Kidney capillary endothelial cell (primary cell): ENCODE results near the gene SIK3.
"Not testable (repeated sequence)": the region's sequence is repeated elsewhere in the genome, so short reads cannot be mapped to it uniquely, and the experiment has no call there.

Experiments
- DNase-seq: peaks from one replicate; pipeline ENCODE4 v3.0.0-alpha.2; 2018; ENCODE audit warnings: low spot score

SIK3 gene

DNA sequence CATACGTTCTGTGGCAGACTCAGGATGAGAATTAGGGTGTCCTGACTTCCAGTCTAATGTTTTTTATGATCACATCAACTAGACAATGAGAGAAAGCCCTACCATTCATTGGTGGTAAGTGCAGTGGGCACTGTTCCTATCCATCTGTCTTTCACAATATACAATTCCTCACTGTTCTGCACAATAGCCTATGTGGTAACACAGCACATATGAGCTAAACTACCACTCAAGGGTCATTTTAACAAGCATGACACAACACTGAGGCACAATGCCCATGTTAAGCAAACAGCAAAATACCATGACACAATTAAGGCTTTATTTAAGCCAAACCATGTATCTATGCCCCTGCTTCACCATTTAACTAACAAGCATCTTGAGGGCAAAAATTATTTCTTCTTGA is 52.3 kb downstream of the SIK3 start:
- DNase-seq, result no peak

DNA sequence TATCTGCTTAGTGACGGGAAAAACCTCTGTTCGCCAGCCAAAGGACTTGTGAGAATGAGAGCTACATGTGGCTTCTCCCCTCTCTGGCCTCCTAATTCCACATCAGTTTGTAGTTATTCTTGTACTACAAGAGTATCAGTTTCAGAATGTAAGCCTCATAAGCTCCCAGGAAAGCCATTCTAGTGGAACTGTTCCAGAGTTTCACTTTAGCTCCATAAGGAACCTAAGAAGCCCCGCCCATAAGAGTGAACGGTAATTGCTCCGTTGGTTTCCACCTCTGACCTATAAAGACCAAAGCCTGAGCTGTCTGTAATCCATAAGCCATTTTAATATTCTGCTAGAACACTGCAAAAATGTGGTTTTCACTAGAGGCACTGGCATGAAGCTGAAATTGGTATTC is 53.0 kb downstream of the SIK3 start:
- DNase-seq, result no peak

DNA sequence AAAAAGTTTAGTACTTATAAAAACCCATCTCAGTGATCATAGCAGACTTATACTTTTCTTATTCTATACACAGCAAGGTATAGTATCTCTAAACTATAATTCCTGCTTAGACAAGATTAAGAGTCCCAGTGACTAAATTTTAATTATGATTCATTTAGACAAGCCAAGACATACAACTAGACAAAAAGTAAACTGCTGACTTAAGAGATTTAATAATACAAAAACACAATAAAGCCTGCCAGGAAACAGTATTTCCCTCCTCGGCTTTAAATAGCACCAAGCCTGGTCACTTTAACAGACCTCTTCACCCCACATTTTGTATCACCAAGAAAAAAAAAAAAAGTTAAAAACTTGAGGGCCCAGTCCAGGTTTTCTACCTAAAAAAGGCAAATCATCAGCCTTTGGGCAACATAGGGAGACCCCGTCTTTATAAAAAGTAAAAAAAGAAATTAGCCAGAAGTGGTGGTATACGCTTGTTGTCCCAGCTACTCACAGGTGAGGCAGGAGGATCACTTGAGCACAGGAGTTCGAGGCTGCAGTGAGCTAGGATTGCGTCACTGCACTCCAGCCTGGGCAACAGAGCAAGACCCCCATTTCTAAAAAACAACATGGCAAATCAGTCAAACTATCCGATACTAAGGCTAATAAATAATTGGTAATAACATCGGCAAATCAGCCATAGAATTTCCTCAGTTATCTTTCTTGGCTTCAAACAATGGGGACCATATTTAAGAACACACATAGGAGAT is 53.8 kb downstream of the SIK3 start:
- DNase-seq, result peak; percentile 16

DNA sequence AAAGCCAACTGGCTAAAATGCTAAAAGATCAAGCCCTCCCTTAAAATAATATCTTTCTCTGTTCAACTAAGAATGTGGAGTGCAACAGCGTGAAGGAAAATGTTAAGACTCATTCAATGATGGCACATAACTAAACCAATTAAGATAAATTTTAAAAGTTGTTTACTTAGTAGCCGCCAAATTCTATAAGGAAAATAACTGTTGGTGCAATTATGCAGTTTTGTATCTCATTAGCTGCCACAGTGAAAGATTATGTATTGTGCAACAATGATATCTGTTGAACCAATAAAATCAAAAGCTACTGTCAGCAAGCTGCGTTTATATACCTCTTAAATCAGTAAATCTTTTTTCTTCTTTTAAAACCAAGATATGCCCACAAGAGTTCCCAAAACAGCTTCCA is 55.5 kb downstream of the SIK3 start:
- DNase-seq, result no peak

DNA sequence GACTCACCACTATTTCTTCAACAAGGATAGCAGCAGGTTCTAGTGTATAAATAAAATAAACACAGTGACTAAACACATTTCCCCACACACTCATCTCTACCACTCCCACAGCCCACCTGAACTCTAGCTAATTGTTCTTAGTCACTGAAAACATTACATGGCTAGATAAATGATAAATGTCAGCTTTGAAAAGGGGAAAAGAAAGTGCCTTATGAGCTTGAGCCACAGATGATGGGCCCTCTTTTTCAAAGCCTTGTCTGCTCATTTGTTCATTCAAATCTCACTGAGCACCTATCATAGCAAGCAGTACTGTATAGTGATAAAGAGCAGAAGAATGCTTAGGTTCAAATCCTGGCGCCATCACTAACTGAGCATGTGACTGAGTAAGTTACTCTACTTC is 58.3 kb downstream of the SIK3 start:
- DNase-seq, result no peak

DNA sequence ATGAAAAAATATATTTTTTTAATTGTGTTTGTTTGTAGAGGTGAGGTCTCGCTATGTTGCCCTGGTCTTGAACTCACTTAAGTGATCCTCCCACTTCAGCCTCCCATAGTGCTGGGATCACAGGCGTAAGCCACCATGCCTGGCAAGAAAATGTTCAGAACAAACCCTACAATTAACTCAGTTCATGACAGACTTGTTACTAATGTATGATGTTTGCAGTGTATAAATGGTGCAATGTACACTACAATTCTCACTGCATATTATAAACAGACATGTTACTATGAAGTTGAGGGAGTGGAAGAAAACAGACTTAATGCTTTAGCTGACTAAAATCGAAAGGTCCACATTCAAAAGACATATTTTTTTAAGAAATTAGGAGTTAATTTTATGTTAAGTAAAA is 59.0 kb downstream of the SIK3 start:
- DNase-seq, result no peak

DNA sequence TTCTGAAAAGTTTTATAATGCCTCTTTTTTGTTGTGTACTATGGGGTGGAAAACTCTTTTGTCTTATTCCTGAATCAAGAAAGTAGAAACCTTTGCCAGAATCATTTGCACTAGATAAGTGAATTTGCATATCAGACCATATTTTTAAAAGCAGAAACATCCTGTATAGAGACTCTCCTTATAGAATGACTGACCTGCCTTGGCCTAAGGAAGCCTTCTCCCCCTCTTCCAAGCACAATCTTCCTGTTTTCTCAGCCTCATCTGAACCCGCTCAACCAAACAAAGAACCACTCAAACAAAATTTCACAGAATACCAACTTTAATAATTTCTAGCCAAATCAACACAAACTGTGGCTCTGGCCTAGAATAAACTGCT is 60.3 kb downstream of the SIK3 start:
- no peak for DNase-seq

DNA sequence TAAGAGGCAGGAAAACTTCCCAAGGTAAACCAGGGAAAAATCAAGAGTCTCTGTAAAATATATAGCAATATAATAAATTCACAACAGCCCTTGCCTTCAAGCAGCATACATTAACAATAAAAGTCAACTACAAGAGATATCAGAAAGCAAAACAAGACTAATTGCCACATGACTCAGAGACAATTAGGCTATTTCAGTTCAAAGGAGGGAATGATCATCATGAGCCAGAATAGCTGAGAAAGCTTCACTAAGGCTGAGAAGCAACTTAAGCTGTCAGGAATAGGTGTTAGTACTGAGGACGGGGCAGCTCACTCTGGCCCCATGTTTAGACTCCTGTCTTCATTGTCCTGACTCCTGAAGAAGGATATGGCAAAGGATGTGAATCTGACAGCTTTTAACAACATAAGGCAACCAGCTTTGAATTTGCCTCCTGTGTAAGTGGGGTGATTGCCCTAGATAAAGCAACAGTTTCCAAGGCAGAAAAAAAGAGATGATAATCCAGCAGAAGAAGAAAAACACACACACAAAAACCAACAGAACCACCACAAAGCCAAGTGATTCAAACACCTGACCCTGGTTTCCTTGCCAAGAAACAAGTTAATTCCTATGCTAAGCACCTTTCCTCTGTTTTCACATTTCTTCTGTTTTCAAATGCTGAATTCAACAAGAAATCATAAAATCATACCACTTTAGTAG is 60.8 kb downstream of the SIK3 start:
- DNase-seq, result no peak

DNA sequence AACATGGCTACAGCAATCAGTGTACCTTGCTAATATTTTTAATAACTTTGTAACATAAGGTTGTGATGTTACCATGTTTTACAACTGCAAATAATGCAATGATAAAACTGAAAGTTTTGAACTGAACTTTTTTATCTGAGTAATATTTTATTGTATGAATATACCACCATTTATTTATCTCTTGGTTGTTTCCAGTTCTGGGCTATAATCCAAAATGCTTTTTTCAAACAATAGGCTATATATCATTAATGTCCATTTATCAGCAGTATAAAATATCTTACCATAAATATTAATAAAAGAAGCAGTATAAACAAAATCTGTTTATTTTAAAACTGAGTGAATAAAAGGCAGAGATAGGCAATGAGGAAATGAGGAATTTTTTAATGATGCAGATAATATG is 63.3 kb downstream of the SIK3 start:
- no peak for DNase-seq

DNA sequence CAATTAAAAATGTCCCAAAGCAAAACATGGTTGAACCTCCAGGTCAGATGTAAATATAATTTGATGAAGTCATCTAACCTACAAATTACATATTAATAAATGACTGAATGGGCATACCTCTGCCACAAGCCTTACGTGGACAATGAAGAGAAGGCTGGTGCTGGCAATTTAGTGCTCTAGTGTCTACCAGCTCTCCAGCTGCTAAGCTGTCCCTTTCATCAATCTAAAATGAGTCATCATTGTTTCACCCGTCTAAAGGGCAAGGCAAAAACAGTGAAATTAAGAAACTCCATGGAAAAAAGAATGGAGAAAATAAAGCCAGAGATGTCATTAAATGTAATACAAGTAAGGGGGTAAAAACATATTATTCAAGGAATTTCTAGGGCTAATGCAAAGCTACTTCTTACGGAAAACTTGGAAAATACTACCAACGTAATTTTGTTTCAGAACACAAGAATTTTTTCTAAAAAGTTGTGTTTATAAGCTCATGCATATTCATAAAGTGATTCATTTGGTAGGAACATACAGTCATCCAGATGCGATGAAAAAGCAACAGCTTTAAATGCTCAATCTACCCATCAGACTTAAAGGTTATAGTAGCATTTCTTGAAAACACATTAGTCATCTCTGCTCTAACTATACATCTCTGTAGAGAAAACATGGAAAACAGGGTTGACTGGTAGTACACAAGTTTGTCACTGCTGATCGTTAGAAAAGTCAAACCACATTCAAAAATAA is 71.5 kb downstream of the SIK3 start:
- no peak for DNase-seq

DNA sequence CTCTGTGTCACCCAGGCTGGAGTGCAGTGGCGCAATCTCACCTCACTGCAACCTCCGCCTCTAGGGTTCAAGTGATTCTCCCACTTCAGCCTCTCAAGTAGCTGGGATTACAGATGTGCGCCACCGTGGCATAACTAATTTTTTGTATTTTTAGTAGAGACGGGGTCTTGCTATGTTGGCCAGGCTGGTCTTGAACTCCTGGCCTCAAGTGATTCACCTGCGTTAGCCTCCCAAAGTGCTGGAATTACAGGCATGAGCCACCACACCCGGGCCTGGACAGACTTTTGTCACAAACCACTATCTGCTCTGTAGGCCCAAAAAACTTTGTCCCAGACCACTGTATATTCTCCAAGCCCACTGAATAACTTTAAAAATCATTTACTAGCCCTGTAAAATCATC is 74.5 kb downstream of the SIK3 start:
- not testable (repeated sequence) for DNase-seq

DNA sequence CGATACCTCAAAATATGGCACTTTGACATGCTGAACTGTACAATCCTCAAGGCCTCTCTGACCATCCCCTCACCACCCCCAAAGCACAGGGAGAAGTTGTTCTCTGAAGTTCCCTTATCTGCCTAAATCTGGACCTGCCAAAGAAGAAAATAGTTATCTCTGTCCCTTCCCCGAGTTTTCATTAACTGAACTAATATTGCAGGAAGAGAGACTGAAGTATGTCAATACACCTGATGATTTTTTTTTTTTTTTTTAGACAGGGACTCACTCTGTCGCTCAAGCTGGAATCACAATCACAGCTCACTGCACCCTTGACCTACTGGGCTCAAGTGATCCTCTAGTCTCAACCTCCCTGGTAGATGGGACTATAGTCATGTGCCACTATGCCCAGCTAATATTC is 75.0 kb downstream of the SIK3 start:
- DNase-seq, result no peak

DNA sequence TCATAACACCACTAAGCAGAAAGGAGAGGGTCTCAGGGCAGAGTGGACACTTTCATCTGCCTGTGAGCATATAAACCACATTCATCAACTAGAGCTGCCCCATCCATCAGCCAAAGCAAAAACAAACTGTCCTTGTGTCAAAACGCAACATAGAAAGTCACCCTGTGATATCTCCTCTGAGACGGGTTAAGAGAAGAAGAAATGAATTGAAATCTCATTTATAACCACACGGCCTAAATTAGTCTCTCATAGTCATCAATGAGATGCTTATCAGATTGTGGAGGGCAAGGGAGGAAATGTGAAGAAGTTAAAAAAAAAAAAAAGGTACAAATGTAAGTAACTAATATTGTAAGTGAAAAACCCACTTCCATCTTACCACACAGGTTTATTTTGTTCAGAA is 75.7 kb downstream of the SIK3 start:
- no peak for DNase-seq

DNA sequence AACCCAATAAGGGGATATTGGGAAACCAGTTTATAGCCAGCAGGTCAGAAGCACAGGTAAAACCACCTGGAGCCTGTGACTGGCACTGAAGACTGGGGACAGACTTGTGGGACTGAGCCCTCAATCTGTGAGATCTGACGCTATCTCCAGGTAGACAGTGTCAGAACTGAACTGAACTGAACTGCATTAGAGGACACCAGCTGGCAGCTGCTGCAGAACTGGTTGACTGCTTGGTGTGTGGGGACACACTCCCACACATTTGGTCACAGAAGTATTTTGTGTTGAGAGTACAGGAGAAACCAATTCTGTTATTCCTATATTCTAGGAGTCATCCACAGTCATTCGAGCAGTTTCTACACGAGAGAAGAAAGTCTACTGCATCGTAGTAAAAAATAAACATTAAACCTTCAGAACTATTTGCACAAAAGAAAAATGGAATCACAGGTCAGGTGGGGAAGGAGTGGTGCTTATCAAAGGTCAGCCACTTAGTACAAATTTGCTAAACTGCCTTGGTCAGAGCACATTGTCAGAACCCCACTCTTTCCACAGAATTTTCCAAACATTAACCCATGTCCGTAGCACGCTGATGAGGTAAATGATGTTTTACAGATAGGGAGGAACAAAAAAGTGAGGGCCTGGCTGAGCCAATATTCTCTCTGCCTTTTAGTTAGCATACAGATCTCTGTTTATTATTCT is 77.2 kb downstream of the SIK3 start:
- no peak for DNase-seq

DNA sequence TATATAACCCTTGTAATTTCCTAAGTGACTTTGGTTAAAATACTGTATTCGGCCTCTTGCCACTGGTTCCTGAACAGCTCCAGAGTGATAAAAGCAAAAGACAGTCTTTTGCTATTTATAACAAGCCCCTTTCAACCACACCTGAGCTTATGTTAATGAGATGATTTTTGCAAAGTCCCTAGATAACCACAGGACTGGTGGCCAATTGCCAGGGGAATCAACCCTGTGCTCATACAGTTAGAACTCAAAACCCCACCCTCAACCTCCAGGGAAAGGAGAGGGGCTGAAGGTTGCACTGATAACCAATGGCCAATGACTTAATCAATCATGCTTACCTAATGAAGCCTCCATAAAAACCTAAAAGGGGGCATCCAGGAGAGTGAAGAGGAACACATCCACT is 77.9 kb downstream of the SIK3 start:
- DNase-seq, result no peak

DNA sequence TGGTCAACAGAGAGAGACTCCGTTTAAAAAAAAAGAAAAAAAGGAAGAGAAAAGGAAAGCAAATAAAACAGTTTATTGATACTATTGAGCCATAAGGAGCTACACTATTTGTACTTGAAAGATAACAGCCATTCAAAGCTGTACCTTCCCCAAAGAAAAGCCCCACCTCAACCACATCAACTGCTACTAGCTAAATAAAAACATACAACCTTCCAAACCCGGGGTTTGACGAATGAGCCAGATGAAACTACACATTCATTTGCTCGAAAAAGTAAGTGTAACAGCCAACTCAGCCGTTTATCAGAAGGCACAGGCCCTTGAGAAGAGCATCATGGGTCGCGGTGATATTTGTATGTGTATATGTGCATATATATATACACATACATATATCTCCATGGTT is 78.4 kb downstream of the SIK3 start:
- no peak for DNase-seq

DNA sequence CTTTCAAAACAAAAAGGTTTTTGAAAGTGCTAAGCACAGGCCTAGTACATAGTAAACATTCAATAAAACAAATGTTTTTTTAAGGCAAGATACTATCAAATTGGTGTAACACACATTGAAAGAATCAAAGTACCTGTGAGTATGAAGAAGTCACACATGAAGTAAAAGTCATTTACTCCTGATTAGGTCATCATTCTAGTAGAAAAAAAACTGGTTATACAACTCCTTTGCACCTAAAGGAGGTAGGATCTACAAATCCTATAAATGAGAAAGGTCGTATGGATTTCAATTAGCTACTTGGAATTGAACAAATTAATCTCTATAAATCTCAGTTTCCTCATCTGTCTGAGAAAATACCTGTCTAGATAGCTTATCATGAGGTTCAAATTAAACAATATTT is 80.8 kb downstream of the SIK3 start:
- no peak for DNase-seq

DNA sequence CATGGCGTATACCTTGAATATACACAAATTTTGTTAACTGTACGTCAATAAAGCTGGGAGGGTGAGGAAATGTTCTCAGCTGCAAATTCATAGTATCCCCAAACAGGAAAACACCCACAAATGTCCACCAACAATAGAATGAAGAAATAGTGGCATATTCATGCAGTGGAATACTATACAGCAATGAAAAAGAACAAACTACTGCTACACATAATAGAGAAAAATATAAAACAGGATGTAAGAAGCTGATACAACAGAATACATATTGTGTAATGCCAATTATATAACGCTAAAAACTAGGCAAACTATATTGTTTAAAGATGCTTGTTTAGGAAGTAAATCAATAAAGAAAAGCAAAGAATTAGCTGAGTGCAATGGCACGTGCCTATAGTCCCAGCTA is 81.5 kb downstream of the SIK3 start:
- no peak for DNase-seq

DNA sequence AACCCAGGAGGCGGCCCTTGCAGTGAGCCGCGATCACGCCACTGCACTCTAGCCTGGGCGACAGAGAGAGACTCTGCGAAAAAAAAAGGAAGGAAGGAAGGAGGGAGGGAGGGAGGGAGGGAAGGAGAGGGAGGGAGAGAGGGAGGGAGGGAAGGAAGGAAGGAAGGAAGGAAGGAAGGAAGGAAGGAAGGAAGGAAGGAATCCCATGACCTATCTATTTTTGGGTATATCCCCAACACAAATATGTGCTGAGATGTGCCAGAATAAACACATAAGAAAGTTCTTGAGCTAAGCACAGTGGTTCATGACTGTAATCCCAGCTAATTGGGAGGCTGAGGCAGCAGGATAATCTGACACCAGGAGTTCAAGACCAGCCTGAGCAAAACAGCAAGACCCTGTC is 82.0 kb downstream of the SIK3 start:
- DNase-seq, result no peak

DNA sequence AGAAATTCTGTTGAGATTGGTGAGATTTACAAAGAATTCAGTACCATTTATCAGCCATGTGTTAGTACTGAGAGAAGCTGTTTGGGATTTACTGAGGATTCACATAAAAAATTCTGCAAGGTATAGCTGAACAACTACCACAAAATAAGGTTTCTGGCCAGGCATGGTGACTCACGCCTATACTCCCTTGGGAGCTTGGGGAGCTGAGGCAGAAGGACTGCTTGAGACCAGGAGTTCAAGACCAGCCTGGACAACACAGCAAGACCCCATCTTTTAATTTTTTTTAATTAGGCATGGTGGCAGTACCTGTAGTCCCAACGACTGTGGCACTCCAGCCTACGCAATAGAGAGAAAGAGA is 86.7 kb downstream of the SIK3 start:
- DNase-seq, result peak; percentile 21

DNA sequence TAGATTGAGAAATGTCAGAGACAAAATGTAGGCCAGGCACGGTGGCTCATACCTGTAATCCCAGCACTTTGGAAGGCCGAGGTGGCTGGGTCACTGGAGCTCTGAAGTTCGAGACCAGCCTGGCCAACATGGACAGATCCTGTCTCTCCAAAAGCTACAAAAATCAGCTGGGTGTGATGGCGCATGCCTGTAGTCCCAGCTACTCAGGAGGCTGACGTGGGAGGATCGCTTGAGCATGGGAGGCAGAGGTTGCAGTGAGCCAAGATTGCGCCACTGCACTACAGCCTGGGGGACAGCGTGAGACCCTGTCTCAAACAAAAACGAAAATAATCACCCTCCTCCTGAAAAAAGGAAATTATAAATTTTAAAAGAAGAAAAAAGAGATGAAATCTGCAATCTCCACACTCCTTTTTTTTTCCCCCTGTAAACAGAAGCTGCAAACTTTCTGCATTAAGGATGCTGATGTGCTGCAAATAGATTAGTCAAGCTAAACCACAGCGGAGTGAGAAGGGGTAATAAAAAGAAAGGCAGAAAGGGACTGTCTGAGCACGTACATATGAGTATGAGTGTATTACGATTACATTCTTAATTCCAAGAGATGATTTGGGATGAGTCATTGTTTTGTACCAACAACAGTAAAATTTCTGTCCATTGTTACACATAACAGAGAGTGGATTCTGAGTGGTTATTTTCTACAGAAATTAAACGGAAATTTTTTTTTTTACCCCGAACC is 87.3 kb downstream of the SIK3 start:
- peak; percentile 37 for DNase-seq
